ENCODE measurements around the gene SLC25A12. TPM values are rescaled to one million over a fixed set of nuclear protein-coding genes. Genes with fewer than 3 reads are reported as not detected.

SLC25A12 gene, protein sequence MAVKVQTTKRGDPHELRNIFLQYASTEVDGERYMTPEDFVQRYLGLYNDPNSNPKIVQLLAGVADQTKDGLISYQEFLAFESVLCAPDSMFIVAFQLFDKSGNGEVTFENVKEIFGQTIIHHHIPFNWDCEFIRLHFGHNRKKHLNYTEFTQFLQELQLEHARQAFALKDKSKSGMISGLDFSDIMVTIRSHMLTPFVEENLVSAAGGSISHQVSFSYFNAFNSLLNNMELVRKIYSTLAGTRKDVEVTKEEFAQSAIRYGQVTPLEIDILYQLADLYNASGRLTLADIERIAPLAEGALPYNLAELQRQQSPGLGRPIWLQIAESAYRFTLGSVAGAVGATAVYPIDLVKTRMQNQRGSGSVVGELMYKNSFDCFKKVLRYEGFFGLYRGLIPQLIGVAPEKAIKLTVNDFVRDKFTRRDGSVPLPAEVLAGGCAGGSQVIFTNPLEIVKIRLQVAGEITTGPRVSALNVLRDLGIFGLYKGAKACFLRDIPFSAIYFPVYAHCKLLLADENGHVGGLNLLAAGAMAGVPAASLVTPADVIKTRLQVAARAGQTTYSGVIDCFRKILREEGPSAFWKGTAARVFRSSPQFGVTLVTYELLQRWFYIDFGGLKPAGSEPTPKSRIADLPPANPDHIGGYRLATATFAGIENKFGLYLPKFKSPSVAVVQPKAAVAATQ
- total RNA-seq = 10 to 100 TPM; 37.3 to 61.4 (median 46.3) TPM

DNA sequence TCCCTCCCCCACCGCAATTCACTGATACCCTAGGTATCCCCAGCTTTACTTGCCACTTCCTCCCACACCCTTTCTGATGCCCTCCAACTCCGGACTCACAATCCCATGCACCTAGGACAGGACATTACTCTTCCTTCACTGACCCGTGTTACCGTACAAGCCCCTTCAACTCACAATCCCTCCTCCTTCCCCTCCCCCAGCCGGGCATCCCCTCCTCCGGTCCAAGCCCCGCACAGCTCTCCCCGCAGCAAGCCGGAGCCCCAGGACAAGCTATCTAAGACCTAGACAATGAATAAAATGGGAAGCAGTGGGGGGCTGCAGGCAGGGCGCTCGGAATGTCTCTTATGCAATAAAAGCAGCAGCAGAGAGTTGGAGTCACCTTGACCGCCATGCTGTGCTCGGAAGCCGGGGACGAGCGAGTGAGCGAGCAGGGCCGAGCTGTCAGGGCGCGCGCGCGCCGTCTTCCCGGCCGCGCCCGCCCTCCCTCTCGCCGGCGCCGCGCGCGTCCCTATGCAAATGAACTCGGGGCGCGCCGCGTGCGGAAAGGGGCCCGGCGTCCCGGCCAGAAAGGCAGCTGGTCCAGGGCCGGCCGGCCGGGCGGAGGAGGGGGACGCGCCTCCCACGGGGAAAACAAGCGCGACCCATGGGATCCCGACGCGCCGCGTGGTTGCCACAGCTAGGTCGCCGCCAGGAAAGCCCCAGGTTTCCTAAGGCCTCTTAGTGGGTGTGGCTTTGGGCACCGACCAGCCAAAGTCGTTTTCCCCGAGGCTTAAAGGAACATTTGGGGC is at the start of gene SLC25A12:
TSS of gene SLC25A12 (minus strand) at position 421 of the 788 bp plus-strand sequence. CDS start at position 391, 30 bp downstream.
- H3K27me3 ChIP-seq = no peaks in the 10 kb centered on the region
- H3K4me1 ChIP-seq = peaks cover 6 to 12% of the 10 kb centered on the region in 2 donors
- H3K4me3 ChIP-seq (replicated peaks in 1 of 3) = peak within 1 kb of the TSS; percentile 80 to 86 (median 81)
- peak; percentile 20 to 81 for TF ChIP-seq POLR2A (IDR thresholded peaks at IDR 0.05)
- TF ChIP-seq, protein P1, sequence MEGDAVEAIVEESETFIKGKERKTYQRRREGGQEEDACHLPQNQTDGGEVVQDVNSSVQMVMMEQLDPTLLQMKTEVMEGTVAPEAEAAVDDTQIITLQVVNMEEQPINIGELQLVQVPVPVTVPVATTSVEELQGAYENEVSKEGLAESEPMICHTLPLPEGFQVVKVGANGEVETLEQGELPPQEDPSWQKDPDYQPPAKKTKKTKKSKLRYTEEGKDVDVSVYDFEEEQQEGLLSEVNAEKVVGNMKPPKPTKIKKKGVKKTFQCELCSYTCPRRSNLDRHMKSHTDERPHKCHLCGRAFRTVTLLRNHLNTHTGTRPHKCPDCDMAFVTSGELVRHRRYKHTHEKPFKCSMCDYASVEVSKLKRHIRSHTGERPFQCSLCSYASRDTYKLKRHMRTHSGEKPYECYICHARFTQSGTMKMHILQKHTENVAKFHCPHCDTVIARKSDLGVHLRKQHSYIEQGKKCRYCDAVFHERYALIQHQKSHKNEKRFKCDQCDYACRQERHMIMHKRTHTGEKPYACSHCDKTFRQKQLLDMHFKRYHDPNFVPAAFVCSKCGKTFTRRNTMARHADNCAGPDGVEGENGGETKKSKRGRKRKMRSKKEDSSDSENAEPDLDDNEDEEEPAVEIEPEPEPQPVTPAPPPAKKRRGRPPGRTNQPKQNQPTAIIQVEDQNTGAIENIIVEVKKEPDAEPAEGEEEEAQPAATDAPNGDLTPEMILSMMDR (IDR thresholded peaks at IDR 0.05) = no peak
- intact Hi-C loops (cut with DNase I) = no loop called here
- DNase-seq = peak; percentile 80 to 88
- peak within 1 kb of the TSS; percentile 55 to 78 (median 63) for H3K27ac ChIP-seq
- H3K36me3 ChIP-seq = no peaks in the 10 kb centered on the region
- H3K9me3 ChIP-seq = no peaks in the 10 kb centered on the region
- 0 to 1% methylated on average over 14 to 44 of the region's 63 CpGs for WGBS, 2 donors

DNA sequence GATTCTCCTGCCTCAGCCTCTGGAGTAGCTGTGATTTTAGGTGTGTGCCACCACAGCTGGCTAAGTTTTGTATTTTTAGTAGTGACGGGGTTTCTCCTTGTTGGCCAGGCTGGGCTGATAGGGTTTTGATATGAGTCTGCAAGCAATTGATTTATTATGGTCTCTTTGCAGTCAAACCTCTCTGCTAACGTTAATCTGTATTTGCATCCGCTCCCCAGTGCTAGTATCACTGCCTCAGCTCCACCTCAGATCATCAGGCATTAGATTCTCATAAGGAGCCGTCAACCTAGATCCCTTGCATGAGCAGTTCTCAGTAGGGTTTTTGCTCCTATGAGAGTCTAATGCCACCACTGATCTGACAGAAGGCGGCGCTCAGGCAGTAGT is 47.3 kb upstream of the SLC25A12 start:
- Histone ChIP-seq H3K4me3 (replicated peaks in 1 of 3) (no peak overlapping the region), H3K9me3 (no peaks in the 10 kb centered on the region), H3K36me3 (no peaks in the 10 kb centered on the region), H3K27me3 (no peaks in the 10 kb centered on the region), H3K4me1 (peaks cover 3 to 4% of the 10 kb centered on the region in 2 donors), H3K27ac (no peak overlapping the region)
- no peak for DNase-seq
- intact Hi-C loops (cut with DNase I) = no loop called here
- TF ChIP-seq, protein P1 (IDR thresholded peaks at IDR 0.05) = no peak
- no peak for TF ChIP-seq POLR2A (IDR thresholded peaks at IDR 0.05)
- 99% methylated on average over 6 of the region's 6 CpGs for WGBS, 2 donors

DNA sequence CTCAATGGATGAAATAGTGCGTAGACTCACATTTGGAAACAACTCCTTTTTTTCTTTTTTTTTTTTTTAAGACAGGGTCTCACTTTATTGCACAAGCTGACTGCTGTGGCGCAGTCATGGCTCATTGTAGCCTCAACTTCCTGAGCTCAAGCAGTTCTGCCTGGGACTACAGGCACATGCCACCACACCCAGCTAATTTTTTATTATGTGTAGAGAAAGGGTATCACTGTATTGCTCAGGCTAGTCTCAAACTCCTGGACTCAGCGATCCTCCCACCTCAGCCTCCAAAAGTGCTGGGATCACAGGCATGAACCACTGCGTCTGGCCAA is 45.7 kb upstream of the SLC25A12 start:
- DNase-seq = no peak

DNA sequence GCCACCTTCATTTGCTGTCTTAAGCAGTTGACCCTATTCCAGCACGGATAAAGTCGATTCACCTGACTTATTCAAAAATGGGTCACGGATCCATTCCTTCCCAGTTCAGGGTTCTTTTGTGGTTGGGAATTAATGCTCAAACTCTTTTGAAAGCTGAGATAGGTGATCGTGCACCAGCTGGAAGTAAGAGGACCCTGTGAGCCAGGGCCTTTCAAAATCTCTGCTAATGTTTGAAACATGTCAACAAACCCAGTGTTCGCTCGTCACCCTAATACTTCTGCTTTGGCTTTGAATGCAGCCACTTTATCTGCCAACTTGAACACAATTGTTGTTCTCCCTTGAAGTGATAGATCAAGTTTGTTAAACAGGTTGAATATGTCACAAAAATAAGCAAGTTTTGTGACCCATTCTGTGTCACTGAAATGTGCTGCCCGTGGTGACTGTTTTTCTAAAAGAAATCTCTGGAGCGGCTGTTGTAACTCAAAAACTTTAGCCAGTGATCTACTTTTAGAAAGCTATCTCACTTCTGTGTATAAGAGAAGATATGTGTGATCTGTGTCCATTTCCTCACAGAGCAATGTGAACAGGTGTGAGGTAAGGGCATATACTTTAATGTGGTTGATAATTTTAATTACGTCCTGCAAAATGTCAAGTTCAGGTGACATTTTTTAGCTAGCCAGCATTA is 45.2 kb upstream of the SLC25A12 start:
- WGBS, 2 donors = 92 to 96% methylated on average over 9 of the region's 9 CpGs
- Histone ChIP-seq H3K4me3 (replicated peaks in 1 of 3) (no peak overlapping the region), H3K27ac (no peak overlapping the region), H3K9me3 (no peaks in the 10 kb centered on the region), H3K27me3 (no peaks in the 10 kb centered on the region), H3K4me1 (peaks cover 6 to 12% of the 10 kb centered on the region in 2 donors), H3K36me3 (no peaks in the 10 kb centered on the region)
- intact Hi-C loops (cut with DNase I) = no loop called here
- no peak for TF ChIP-seq POLR2A (IDR thresholded peaks at IDR 0.05)
- TF ChIP-seq, protein P1 (IDR thresholded peaks at IDR 0.05) = no peak
- no peak for DNase-seq

More for the DNA sequence above, 45.7 kb upstream of the SLC25A12 start:
- H3K36me3 ChIP-seq = no peaks in the 10 kb centered on the region
- no peaks in the 10 kb centered on the region for H3K27me3 ChIP-seq
- peaks cover 6 to 12% of the 10 kb centered on the region in 2 donors for H3K4me1 ChIP-seq
- intact Hi-C loops (cut with DNase I) = no loop called here
- no peak for TF ChIP-seq POLR2A (IDR thresholded peaks at IDR 0.05)
- TF ChIP-seq, protein P1 (IDR thresholded peaks at IDR 0.05) = no peak
- H3K27ac ChIP-seq = no peak overlapping the region
- 84 to 95% methylated on average over 4 of the region's 4 CpGs for WGBS, 2 donors
- no peaks in the 10 kb centered on the region for H3K9me3 ChIP-seq
- no peak overlapping the region for H3K4me3 ChIP-seq (replicated peaks in 1 of 3)
